PFSK-1 (cell line): ENCODE results near the gene CHD1.

ENCODE experiments used
- FOXP2 ChIP-seq: optimal IDR thresholded peaks from 2 replicates; pipeline ENCODE3; 2011; ENCODE audit warnings: borderline replicate concordance, control low read depth, inconsistent platforms; ENCODE audit not compliant: insufficient read depth; ENCODE audit errors: extremely low read length, extremely low read depth
- POLR2AphosphoS5 ChIP-seq: IDR thresholded peaks from 2 replicates; pipeline ENCODE4 v1.6.1; 2012; ENCODE audit warnings: low read depth, mild to moderate bottlenecking, control low read depth, low read length, moderate library complexity
- REST ChIP-seq, 2 experiments: IDR thresholded peaks; 2 replicates each; pipeline versions ENCODE4 v1.6.1 to v1.8.0; 2011 to 2012; ENCODE audit warnings: low read depth in 2 of 2, low read length in 2 of 2, control low read depth in 1 of 2, inconsistent platforms in 1 of 2, mild to moderate bottlenecking in 1 of 2, moderate library complexity in 1 of 2; ENCODE audit not compliant: insufficient read depth in 1 of 2
- SIN3A ChIP-seq: IDR thresholded peaks from 2 replicates; pipeline ENCODE4 v1.6.1; 2012; ENCODE audit warnings: mild to moderate bottlenecking, low read length, moderate library complexity, borderline replicate concordance; ENCODE audit not compliant: insufficient read depth
- TAF1 ChIP-seq: IDR thresholded peaks from 2 replicates; pipeline ENCODE4 v1.6.1; 2012; ENCODE audit warnings: low read length, control low read depth, borderline replicate concordance; ENCODE audit not compliant: insufficient read depth

The CHD1 gene

GRCh38 chr5:98917433-98917832, 11.4 kb downstream of the CHD1 start:
- TF ChIP-seq POLR2AphosphoS5 = no peak
- TF ChIP-seq TAF1 = no peak
- TF ChIP-seq SIN3A = no peak
- no peak for TF ChIP-seq FOXP2
- no peak for TF ChIP-seq REST (IDR thresholded peaks at IDR 0.05; ENCODE audit: insufficient read depth in 1 of 2, low read depth in 2 of 2, low read length in 2 of 2)

GRCh38 chr5:98916540-98916939, 12.3 kb downstream of the CHD1 start:
- TF ChIP-seq POLR2AphosphoS5 = no peak
- no peak for TF ChIP-seq FOXP2
- TF ChIP-seq TAF1 = no peak
- TF ChIP-seq REST (IDR thresholded peaks at IDR 0.05; ENCODE audit: insufficient read depth in 1 of 2, low read depth in 2 of 2, low read length in 2 of 2) = no peak
- TF ChIP-seq SIN3A = no peak

GRCh38 chr5:98913911-98914310, 14.9 kb downstream of the CHD1 start:
- TF ChIP-seq FOXP2 = no peak
- TF ChIP-seq TAF1 = no peak
- no peak for TF ChIP-seq POLR2AphosphoS5
- no peak for TF ChIP-seq REST (IDR thresholded peaks at IDR 0.05; ENCODE audit: insufficient read depth in 1 of 2, low read depth in 2 of 2, low read length in 2 of 2)
- TF ChIP-seq SIN3A = no peak

- TF ChIP-seq SIN3A (no peak), FOXP2 (no peak), POLR2AphosphoS5 (no peak), REST (IDR thresholded peaks at IDR 0.05; ENCODE audit: insufficient read depth in 1 of 2, low read depth in 2 of 2, low read length in 2 of 2) (no peak), TAF1 (no peak)
Observed at GRCh38 chr5:98911280-98912040, 17.3 kb downstream of the CHD1 start.

GRCh38 chr5:98909363-98909762, 19.4 kb downstream of the CHD1 start:
- TF ChIP-seq FOXP2 (no peak), SIN3A (no peak), POLR2AphosphoS5 (no peak), TAF1 (no peak), REST (IDR thresholded peaks at IDR 0.05; ENCODE audit: insufficient read depth in 1 of 2, low read depth in 2 of 2, low read length in 2 of 2) (no peak)
